ENCODE data around the gene SNRPA.

SNRPA gene

DNA sequence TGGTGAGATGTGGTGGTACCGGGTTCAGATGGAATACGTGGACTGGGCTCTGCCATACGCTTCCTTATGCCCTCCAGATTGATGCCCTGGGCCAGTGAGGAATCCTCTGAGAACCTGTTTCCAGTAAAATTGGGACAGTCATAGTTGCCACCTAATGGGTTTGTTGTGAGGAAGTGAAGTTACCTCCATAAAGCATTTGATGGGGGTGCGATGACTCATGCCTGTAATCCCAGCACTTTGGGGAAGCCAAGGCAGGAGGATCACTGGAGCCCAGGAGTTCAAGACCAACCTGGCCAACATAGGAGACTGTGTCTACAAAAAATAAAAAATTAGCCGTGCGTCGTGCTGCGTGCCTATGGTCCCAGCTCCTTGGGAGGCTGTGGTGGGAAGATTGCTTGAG lies 4.8 kb downstream of the SNRPA start:
- no peak for DNase-seq (ENCODE audit: low read depth)
- TF ChIP-seq, protein P1, sequence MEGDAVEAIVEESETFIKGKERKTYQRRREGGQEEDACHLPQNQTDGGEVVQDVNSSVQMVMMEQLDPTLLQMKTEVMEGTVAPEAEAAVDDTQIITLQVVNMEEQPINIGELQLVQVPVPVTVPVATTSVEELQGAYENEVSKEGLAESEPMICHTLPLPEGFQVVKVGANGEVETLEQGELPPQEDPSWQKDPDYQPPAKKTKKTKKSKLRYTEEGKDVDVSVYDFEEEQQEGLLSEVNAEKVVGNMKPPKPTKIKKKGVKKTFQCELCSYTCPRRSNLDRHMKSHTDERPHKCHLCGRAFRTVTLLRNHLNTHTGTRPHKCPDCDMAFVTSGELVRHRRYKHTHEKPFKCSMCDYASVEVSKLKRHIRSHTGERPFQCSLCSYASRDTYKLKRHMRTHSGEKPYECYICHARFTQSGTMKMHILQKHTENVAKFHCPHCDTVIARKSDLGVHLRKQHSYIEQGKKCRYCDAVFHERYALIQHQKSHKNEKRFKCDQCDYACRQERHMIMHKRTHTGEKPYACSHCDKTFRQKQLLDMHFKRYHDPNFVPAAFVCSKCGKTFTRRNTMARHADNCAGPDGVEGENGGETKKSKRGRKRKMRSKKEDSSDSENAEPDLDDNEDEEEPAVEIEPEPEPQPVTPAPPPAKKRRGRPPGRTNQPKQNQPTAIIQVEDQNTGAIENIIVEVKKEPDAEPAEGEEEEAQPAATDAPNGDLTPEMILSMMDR (IDR thresholded peaks at IDR 0.05; ENCODE audit: control insufficient read depth, insufficient read depth, low read depth, low read length, missing control alignments), result no peak
- no peak overlapping the region for H3K4me3 ChIP-seq (ENCODE audit: control insufficient read depth, low read depth, low read length)

DNA sequence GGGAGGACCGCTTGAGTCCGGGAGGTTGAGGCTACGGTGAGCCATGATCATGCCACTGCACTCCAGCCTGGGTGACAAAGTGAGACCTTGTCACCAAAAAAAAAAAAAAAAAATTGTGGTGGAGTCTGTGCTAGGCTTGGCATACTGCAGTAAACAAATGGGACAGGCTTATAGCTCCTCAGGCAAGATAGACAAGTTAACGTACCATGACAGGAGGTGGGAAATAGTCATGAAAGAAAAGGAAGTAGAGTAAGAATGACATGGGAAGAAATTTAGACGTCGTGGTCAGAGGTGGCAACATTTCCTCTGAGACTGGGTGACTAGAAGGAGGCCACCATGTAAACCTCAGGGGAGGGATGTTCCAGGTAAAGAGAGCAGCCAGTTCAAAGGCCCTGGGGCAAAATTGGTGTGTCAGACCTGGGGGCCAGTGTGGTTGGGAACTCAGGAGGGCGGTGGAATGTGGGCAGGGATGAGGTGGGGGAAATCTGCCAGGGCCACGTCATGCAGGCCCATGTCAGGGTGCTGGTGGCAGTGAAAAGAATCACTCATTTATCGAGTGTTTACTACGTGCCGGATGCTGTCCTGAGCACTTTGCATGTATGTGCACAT lies 5.6 kb downstream of the SNRPA start:
- TF ChIP-seq, protein P1 (IDR thresholded peaks at IDR 0.05; ENCODE audit: control insufficient read depth, insufficient read depth, low read depth, low read length, missing control alignments), result no peak
- DNase-seq (ENCODE audit: low read depth), result no peak
- no peak overlapping the region for H3K4me3 ChIP-seq (ENCODE audit: control insufficient read depth, low read depth, low read length)

DNA sequence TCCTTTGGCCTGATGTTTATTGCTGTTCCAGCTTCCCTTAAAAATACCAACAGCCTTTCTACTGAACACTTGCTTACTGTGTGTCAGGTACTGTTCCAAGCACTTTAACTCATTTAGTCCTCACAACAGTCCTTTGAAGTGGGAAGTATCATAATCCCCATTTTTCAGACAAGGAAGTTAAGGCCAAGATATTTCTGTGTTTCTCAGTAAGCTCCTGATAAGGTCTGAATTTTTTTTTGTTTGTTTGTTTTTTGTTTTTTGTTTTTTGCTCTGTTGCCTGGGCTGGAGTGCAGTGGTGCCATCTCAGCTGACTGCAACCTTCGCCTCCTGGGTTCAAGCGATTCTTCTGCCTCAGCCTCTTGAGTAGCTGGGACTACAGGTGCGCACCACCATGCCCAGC lies 7.5 kb downstream of the SNRPA start:
- H3K4me3 ChIP-seq (ENCODE audit: control insufficient read depth, low read depth, low read length), result no peak overlapping the region
- TF ChIP-seq, protein P1 (IDR thresholded peaks at IDR 0.05; ENCODE audit: control insufficient read depth, insufficient read depth, low read depth, low read length, missing control alignments), result no peak
- no peak for DNase-seq (ENCODE audit: low read depth)

DNA sequence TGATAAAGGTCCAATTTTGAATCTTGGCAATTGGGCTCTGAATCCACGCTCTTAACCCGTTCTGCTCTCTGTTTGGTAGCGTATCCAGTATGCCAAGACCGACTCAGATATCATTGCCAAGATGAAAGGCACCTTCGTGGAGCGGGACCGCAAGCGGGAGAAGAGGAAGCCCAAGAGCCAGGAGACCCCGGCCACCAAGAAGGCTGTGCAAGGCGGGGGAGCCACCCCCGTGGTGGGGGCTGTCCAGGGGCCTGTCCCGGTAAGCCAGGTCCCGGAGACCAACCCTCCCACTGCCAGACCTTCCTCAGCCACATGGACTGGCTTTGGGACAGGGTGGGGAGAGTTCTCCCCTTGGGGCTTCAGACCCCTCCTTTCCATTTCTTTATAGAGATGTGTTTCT lies 8.3 kb downstream of the SNRPA start:
- no peak for DNase-seq (ENCODE audit: low read depth)
- no peak overlapping the region for H3K4me3 ChIP-seq (ENCODE audit: control insufficient read depth, low read depth, low read length)
- TF ChIP-seq, protein P1 (IDR thresholded peaks at IDR 0.05; ENCODE audit: control insufficient read depth, insufficient read depth, low read depth, low read length, missing control alignments), result no peak

DNA sequence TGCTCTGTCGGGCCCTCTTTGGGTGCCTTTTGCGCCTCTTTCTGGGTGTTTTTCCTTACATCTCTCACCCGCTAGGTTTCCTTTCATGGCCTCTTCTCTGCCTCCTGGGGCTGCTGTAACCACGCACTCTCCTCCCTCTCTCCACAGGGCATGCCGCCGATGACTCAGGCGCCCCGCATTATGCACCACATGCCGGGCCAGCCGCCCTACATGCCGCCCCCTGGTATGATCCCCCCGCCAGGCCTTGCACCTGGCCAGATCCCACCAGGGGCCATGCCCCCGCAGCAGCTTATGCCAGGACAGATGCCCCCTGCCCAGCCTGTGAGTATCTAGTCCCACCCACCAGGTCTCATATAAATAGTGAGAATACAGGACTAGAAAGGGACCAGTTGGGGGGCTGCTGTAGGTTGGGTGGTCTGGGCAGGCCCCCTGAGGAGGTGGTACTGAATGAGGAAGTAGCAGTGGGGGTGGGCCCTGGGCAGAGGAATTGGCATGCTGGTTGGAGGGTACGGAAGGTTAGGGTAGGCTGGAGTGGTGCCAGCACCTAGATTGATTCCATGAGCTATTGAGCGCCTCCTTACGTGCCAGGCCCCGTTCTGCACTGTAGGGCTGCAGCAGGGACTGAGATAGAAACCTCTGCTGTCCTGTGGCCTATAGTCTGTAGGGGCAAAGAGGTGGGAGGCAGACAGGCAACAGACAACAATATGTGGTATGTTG lies 11.9 kb downstream of the SNRPA start:
- TF ChIP-seq, protein P1 (IDR thresholded peaks at IDR 0.05; ENCODE audit: control insufficient read depth, insufficient read depth, low read depth, low read length, missing control alignments), result no peak
- no peak for DNase-seq (ENCODE audit: low read depth)
- H3K4me3 ChIP-seq (ENCODE audit: control insufficient read depth, low read depth, low read length), result no peak overlapping the region

DNA sequence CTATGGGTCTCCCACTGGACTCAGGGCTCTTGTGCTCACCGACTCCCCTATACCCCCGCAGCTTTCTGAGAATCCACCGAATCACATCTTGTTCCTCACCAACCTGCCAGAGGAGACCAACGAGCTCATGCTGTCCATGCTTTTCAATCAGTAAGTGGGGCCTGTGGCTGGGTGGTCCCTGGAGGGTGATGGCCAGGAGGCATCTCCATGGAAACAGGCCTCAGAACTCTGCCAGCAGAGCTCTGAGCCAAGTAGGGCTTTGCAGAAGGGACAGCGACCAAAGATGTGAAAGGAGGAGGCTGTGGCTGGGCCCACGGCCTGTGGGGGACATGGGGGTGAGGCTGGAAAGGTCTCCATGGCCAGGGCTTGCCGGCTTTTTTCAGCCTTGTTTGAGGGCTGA lies 12.5 kb downstream of the SNRPA start:
- no peak for DNase-seq (ENCODE audit: low read depth)
- H3K4me3 ChIP-seq (ENCODE audit: control insufficient read depth, low read depth, low read length), result no peak overlapping the region
- TF ChIP-seq, protein P1 (IDR thresholded peaks at IDR 0.05; ENCODE audit: control insufficient read depth, insufficient read depth, low read depth, low read length, missing control alignments), result no peak
